Esophagus muscularis mucosa (tissue), 3 donors: ENCODE results near the gene WDR27.
"Not testable (repeated sequence)": the region's sequence is repeated elsewhere in the genome, so short reads cannot be mapped to it uniquely, and the experiment has no call there.

Source experiments
- CTCF ChIP-seq, 3 experiments: fragments of 200-600 bp in 2 of 3; fragments of 450-650 bp in 1 of 3; sonication (generic) in 2 of 3; IDR thresholded peaks; one replicate each; pipeline ENCODE4 v1.5.1; 2017 to 2019; ENCODE audit warnings: antibody characterized with exemption in 3 of 3, mild to moderate bottlenecking in 2 of 3, moderate library complexity in 1 of 3
- EP300 ChIP-seq: sonication (generic); formaldehyde crosslinking; IDR thresholded peaks from one replicate; pipeline ENCODE4 v1.6.1; 2017; ENCODE audit warnings: antibody characterized with exemption

DNA sequence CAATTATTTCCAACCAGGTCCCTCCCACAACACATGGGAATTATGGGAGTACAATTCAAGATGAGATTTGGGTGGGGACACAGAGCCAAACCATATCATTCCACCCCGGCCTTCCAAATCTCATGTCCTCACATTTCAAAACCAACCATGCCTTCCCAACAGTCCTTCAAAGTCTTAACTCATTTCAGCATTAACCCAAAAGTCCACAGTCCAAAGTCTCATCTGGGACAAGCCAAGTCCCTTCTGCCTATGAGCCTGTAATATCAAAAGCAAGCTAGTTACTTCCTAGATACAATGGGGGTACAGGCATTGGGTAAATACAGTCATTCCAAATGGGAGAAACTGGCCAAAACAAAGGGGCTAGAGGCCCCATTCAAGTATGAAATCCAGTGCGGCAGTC lies 93.2 kb downstream of the WDR27 start:
- TF ChIP-seq CTCF (IDR thresholded peaks at IDR 0.05); EP300: not testable (repeated sequence)
